GM13976 (cell line): ENCODE data around the gene RMI2.
"Not testable (repeated sequence)": the region's sequence is repeated elsewhere in the genome, so short reads cannot be mapped to it uniquely, and the experiment has no call there.

Experiments used
- DNase-seq: peaks from one replicate; pipeline ENCODE4 v3.0.0; 2012; ENCODE audit warnings: low spot score
- CTCF ChIP-seq: IDR thresholded peaks from 2 replicates; pipeline ENCODE4 v1.5.1; 2012; ENCODE audit warnings: borderline replicate concordance, mild to moderate bottlenecking; ENCODE audit not compliant: insufficient read depth; ENCODE audit errors: extremely low read depth, missing control alignments, control extremely low read depth
- in situ Hi-C: fragments of 300-500 bp; cut with MboI; formaldehyde crosslinking; loops from one replicate; pipeline ENCODE4 v1.12.0; 2022; ENCODE audit warnings: low sequenced_read_pairs, mixed read lengths, inconsistent platforms; ENCODE audit not compliant: unreplicated experiment

The RMI2 gene

GRCh38 chr16:11367483-11367906, 22.2 kb downstream of the RMI2 start:
- no peak for TF ChIP-seq CTCF

GRCh38 chr16:11370084-11370931, 25.0 kb downstream of the RMI2 start:
- peak; percentile 45 for DNase-seq
- in situ Hi-C loops, result loop anchor here (10.0 kb wide), 1 partner anchor 416 kb away; no protein-coding TSS in a partner anchor
- TF ChIP-seq CTCF, result no peak

More at GRCh38 chr16:11367483-11367906, 22.2 kb downstream of the RMI2 start:
- DNase-seq, result no peak
- in situ Hi-C loops, result no loop called here

DNA sequence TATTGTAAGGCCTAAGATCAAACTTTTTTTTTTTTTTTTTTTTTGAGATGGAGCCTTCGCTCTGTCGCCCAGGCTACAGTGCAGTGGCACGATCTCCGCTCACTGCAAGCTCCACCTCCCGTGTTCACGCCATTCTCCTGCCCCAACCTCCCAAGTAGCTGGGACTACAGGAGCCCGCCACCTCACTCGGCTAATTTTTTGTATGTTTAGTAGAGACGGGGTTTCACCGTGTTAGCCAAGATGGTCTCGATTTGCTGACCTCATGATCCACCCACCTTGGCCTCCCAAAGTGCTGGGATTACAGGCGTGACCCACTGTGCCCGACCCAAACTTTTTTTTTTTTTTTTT, 25.6 kb downstream of the RMI2 start:
- in situ Hi-C loops, result loop anchor here (10.0 kb wide), 1 partner anchor 416 kb away; no protein-coding TSS in a partner anchor
- DNase-seq, result not testable (repeated sequence)

DNA sequence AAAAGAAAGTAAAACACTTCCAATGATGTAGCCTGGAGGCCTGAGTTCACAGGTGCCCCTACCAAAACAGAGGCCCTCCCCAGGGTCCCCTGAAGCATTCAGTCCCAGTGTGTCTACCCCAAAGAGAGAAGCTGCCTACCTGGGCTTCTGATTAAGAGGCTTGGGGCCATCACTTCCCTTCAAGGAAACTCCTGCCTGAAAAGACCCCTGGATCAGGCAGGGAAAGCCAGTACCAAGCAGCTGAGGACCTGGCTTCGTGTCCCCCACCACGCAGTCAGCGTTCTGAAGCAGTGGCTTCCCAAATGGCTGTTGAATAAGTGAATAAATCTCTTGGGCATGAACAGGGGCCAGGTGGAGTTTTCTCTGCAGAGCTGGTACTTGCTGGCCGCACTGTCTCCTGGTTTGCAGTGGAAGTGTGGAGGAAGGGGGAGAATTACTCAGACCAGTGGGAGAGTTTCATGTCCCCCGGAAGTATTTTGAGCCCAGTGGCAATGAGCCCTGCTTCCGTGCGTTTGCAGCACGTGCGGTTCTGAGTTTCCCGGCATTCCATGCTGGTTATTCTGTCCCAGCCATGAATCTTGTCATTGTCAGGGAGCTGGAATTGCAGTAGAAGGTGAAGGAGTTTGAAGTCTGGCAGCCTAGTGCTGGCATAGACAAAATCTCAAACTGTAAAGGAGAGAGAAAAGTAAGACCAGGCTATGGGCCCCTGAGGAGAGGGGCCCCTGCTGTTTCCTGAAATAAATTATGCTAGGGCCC, 27.0 kb downstream of the RMI2 start:
- TF ChIP-seq CTCF, result no peak
- no peak for DNase-seq
- in situ Hi-C loops, result loop anchor here (10.0 kb wide), 1 partner anchor 417 kb away; no protein-coding TSS in a partner anchor

DNA sequence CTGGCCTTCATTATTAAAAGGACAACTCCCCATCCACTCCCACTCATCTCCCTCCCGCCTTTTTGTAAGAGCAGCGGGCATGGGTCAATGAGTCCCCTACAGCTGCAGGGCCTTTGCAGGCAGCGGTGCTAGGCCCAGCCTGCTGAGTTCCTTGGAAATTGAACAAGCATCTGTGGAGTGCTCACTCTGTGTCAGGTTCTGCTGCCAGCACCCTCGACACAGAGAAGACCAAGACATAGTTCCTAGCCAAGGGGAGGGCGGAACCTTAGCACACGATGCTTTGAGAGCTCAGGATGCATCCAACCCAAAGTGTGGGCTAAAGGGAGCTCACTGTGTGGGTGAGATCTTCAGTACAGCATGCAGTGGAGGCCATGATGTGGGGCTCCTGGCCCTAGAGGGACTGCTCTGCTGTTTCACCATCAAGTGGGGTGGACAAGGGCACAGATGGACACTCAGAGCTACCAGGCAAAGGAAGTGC, 27.6 kb downstream of the RMI2 start:
- in situ Hi-C loops, result loop anchor here (10.0 kb wide), 1 partner anchor 418 kb away; no protein-coding TSS in a partner anchor
- TF ChIP-seq CTCF, result no peak
- DNase-seq, result no peak

GRCh38 chr16:11374255-11374654, 29.0 kb downstream of the RMI2 start:
- in situ Hi-C loops, result loop anchor here (10.0 kb wide), 1 partner anchor 419 kb away; no protein-coding TSS in a partner anchor
- no peak for TF ChIP-seq CTCF
- no peak for DNase-seq
